RWPE2 (cell line): ENCODE measurements around the gene CKAP5.
"Not testable (repeated sequence)": the region's sequence is repeated elsewhere in the genome, so short reads cannot be mapped to it uniquely, and the experiment has no call there.

Experiments
- ATAC-seq: fragments of 200-7000 bp; cut with Tn5 transposase; 3 replicates; pipeline ENCODE4 v1.9.1; 2021; ENCODE audit warnings: low read depth
- DNase-seq: peaks from one replicate; pipeline ENCODE4 v3.0.0-alpha.2; 2020; ENCODE audit warnings: low spot score
- H3K27ac ChIP-seq: fragments of 450-650 bp; 2 replicates; pipeline ENCODE4 v1.5.1; 2017; ENCODE audit warnings: mild to moderate bottlenecking; ENCODE audit not compliant: poor library complexity, severe bottlenecking
- H3K27me3 ChIP-seq: fragments of 250-450 bp; sonication (Bioruptor Pico); 2 replicates; pipeline ENCODE4 v1.5.1; 2021; ENCODE audit warnings: mild to moderate bottlenecking, moderate library complexity; ENCODE audit not compliant: insufficient read depth, poor library complexity, severe bottlenecking
- H3K36me3 ChIP-seq: fragments of 250-450 bp; sonication (Bioruptor Pico); 2 replicates; pipeline ENCODE4 v1.5.1; 2020; ENCODE audit warnings: low read depth, mild to moderate bottlenecking, moderate library complexity
- H3K4me1 ChIP-seq: fragments of 250-450 bp; sonication (Bioruptor Pico); 2 replicates; pipeline ENCODE4 v1.5.1; 2021; ENCODE audit warnings: mild to moderate bottlenecking, moderate library complexity; ENCODE audit not compliant: insufficient read depth, poor library complexity, severe bottlenecking
- H3K4me3 ChIP-seq: fragments of 250-450 bp; sonication (Bioruptor Pico); 2 replicates; pipeline ENCODE4 v1.5.1; 2021; ENCODE audit warnings: mild to moderate bottlenecking, moderate library complexity; ENCODE audit not compliant: severe bottlenecking
- H3K9me3 ChIP-seq: fragments of 250-450 bp; sonication (Bioruptor Pico); 2 replicates; pipeline ENCODE4 v1.5.1; 2021; ENCODE audit warnings: mild to moderate bottlenecking, moderate library complexity; ENCODE audit not compliant: severe bottlenecking
- TF ChIP-seq, protein P1 (sequence below): fragments of 450-650 bp; IDR thresholded peaks from one replicate; pipeline ENCODE4 v1.5.1; 2017; ENCODE audit warnings: mild to moderate bottlenecking, moderate library complexity; ENCODE audit not compliant: poor library complexity, severe bottlenecking

The CKAP5 gene

DNA sequence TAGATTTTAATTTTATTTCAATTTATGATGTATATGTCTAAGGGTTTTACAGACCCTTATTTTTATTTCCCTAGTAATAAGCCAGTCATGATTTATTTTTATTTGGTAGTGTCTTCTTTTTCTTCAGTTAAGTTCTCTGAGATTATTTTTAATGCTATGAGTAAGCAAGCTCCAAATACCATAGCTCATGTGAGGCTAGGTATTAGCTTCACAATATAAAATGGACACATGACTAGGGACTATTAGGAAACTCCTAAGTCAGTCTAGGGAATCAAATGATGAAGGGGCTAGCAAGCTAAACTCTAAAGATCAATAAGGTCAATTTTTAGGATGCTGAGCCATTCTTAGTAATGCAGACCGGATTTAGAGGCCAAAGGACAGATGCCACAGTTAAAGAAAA, 45.9 kb downstream of the CKAP5 start:
- Histone ChIP-seq H3K4me1 (no peaks in the 10 kb centered on the region), H3K27ac (no peak overlapping the region), H3K4me3 (no peak overlapping the region), H3K36me3 (peaks cover 98% of the 10 kb centered on the region), H3K27me3 (no peaks in the 10 kb centered on the region), H3K9me3 (no peaks in the 10 kb centered on the region)
- TF ChIP-seq, protein P1, sequence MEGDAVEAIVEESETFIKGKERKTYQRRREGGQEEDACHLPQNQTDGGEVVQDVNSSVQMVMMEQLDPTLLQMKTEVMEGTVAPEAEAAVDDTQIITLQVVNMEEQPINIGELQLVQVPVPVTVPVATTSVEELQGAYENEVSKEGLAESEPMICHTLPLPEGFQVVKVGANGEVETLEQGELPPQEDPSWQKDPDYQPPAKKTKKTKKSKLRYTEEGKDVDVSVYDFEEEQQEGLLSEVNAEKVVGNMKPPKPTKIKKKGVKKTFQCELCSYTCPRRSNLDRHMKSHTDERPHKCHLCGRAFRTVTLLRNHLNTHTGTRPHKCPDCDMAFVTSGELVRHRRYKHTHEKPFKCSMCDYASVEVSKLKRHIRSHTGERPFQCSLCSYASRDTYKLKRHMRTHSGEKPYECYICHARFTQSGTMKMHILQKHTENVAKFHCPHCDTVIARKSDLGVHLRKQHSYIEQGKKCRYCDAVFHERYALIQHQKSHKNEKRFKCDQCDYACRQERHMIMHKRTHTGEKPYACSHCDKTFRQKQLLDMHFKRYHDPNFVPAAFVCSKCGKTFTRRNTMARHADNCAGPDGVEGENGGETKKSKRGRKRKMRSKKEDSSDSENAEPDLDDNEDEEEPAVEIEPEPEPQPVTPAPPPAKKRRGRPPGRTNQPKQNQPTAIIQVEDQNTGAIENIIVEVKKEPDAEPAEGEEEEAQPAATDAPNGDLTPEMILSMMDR: no peak
- no peak for ATAC-seq
- no peak for DNase-seq

DNA sequence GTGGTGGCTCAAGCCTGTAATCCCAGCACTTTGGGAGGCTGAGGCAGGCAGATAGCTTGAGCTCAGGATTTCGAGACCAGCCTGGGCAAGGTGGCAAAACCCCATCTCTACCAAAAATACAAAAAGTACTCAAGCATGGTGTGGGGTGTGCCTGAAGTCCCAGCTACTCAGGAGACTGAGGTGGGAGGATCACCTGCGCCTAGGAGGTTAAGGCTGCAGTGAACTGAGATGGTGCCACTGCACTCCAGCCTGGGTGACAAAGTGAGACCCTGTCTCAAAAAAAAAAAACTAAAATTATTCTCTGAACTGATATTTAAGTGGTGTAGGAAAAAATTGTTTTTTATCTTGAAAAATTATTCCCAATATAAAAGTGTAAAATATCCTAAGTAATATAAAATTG, 46.4 kb downstream of the CKAP5 start:
- H3K27me3 ChIP-seq, H3K27ac ChIP-seq, ATAC-seq, H3K4me1 ChIP-seq, DNase-seq, H3K9me3 ChIP-seq, H3K4me3 ChIP-seq: not testable (repeated sequence)
- peaks cover 98% of the 10 kb centered on the region for H3K36me3 ChIP-seq

DNA sequence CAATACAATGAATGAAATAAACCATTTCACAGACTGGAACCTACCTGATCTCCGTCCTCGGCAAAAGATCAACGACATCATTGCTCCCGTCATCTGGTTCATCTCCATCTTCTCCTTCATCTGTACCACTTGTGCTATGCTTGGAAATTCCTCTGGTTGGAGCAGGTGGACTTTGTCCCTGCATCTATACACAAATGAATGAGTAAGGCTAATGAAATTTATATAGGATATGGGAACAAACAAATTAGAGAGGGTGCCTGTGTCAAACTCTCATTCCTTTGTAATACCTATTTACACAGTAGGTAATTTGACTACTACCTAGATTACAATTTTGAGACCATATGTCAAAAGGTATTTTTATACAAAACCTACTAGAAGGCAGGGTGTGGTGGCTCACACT, 67.7 kb downstream of the CKAP5 start:
- Histone ChIP-seq H3K4me1 (no peaks in the 10 kb centered on the region), H3K27me3 (no peaks in the 10 kb centered on the region), H3K4me3 (no peak overlapping the region), H3K27ac (no peak overlapping the region), H3K36me3 (peaks cover 100% of the 10 kb centered on the region), H3K9me3 (peaks cover 3% of the 10 kb centered on the region)
- no peak for ATAC-seq
- TF ChIP-seq, protein P1: no peak
- DNase-seq: no peak

DNA sequence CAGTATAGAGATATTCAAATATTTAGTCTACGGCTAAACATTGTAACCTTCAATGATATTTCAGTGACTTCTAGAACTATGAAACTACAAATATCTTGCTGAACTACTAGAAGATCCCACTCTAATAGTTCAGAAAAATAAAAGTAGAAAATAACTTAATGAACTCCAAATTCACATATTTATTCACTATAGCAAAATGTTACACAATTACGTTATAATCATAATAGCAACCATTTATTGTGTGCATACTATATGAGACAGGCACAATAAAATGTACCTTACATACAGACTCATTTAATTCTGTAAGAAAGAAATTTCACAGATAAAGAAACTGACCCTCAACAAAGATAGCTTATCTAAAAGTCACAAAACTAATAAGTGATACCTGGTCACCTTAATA, 69.2 kb downstream of the CKAP5 start:
- Histone ChIP-seq H3K4me3 (no peak overlapping the region), H3K27me3 (no peaks in the 10 kb centered on the region), H3K36me3 (peaks cover 97% of the 10 kb centered on the region), H3K9me3 (peaks cover 3% of the 10 kb centered on the region), H3K27ac (no peak overlapping the region), H3K4me1 (no peaks in the 10 kb centered on the region)
- DNase-seq: no peak
- TF ChIP-seq, protein P1: no peak
- no peak for ATAC-seq

DNA sequence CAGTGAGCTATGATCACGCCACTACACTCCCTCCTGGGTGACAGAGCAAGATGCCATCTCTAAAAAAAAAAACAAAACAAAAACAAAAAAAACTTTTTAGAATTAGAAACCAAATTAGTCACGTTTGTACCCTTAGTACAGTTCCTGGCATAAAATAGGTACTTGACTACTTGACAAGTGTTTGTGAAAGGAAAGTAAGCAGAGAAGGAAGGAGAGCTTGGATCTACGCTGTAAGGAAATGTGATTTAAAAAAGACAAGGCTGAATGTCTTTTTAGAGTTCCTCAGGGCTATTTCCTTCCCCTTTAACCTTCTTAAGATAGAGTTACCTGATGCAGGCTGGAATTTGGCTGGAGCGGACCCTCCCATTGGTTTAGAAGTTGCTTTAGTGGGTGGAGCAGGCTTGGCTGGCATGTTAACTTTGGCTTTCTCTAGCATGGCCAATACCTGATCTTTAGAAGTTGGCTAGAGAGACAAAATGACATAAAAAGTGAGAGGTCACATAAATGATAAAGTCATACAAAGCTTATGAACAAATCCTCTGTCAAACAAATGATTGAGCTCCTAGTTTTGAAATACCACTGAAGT, 76.4 kb downstream of the CKAP5 start:
- no peaks in the 10 kb centered on the region for H3K4me1 ChIP-seq
- ATAC-seq (no peak), DNase-seq (no peak)
- peaks cover 97% of the 10 kb centered on the region for H3K36me3 ChIP-seq
- TF ChIP-seq, protein P1: no peak
- no peaks in the 10 kb centered on the region for H3K9me3 ChIP-seq
- H3K27ac ChIP-seq: no peak overlapping the region
- H3K27me3 ChIP-seq: no peaks in the 10 kb centered on the region
- no peak overlapping the region for H3K4me3 ChIP-seq
